ENCODE data around the gene MAPK12. TPM values are rescaled to one million over a fixed set of nuclear protein-coding genes. Genes with fewer than 3 reads are reported as not detected.

Gene MAPK12
- total and polyA plus RNA-seq, 7 donors: 57.4 to 178 (median 131) TPM

- TF ChIP-seq CTCF (IDR thresholded peaks at IDR 0.05): no peak
- 95 to 96% (median 96%) methylated on average over 46 to 47 of the region's 47 CpGs for WGBS, 3 donors
- Histone ChIP-seq H3K9me3 (no peaks in the 10 kb centered on the region), H3K27me3 (ENCODE audit: insufficient read depth in 3 of 3, low read length in 2 of 3) (peaks cover 0 to 3% (median 0%) of the 10 kb centered on the region in 3 donors), H3K4me3 (no peak overlapping the region), H3K27ac (no peak overlapping the region), H3K36me3 (ENCODE audit: insufficient read depth in 1 of 2, low read depth in 1 of 2) (peaks cover 0 to 75% of the 10 kb centered on the region in 2 donors), H3K4me1 (no peaks in the 10 kb centered on the region)
- intact Hi-C loops (cut with DNase I): no loop called here
- ATAC-seq: no peak
- DNase-seq: no peak
Measured at GRCh38 chr22:50280708-50281383, 19.4 kb upstream of the MAPK12 start.

DNA sequence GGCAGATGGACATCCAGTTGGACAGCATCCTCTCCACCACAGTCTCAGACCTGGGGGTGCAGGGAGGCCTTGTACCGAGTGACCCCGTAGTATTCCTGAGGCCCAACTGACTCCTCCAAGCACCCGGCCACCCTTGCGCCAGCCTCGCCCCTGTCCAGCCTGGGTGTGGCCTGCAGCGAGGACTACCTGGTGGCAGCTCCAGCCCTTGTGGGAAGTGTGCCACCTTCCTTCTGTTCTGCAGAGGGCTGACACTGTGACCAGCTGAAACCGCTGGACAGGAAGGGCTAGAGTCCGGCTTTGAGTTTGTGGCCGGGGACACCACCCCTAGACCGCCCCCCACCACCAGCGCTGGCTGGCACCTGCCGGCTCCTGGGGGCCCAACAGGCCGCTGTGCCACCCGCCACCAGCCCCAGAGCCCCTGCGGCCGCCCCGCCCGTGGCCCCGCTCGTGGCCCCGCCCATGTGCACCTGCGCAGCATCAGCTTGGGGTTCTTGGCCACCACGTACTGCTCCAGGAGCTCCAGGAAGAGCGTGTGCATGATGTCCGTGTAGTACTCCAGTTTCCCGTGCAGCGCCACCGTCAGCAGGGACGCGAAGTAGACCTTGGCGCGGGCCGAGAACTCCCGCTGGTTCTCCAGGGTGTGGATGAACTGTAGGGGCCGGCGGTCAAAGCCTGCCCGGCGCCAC is 18.7 kb upstream of the MAPK12 start:
- no peak for DNase-seq
- H3K4me3 ChIP-seq: no peak overlapping the region
- ATAC-seq: no peak
- intact Hi-C loops (cut with DNase I): no loop called here
- no peak for TF ChIP-seq CTCF (IDR thresholded peaks at IDR 0.05)
- H3K27me3 ChIP-seq (ENCODE audit: insufficient read depth in 3 of 3, low read length in 2 of 3): peaks cover 0 to 3% (median 0%) of the 10 kb centered on the region in 3 donors
- H3K36me3 ChIP-seq (ENCODE audit: insufficient read depth in 1 of 2, low read depth in 1 of 2): peaks cover 0 to 77% of the 10 kb centered on the region in 2 donors
- H3K4me1 ChIP-seq: no peaks in the 10 kb centered on the region
- 93 to 97% (median 95%) methylated on average over 37 to 38 of the region's 38 CpGs for WGBS, 3 donors
- no peak overlapping the region for H3K27ac ChIP-seq
- H3K9me3 ChIP-seq: no peaks in the 10 kb centered on the region

GRCh38 chr22:50278956-50279619 is 17.6 kb upstream of the MAPK12 start:
- Histone ChIP-seq H3K36me3 (ENCODE audit: insufficient read depth in 1 of 2, low read depth in 1 of 2) (peaks cover 0 to 75% of the 10 kb centered on the region in 2 donors), H3K4me3 (no peak overlapping the region), H3K9me3 (no peaks in the 10 kb centered on the region), H3K27ac (no peak overlapping the region), H3K4me1 (peaks cover 1% of the 10 kb centered on the region), H3K27me3 (ENCODE audit: insufficient read depth in 3 of 3, low read length in 2 of 3) (peaks cover 0 to 3% (median 0%) of the 10 kb centered on the region in 3 donors)
- DNase-seq (no peak), ATAC-seq (no peak)
- 91 to 93% (median 92%) methylated on average over 28 to 30 of the region's 30 CpGs for WGBS, 3 donors
- no peak for TF ChIP-seq CTCF (IDR thresholded peaks at IDR 0.05)
- intact Hi-C loops (cut with DNase I): no loop called here

GRCh38 chr22:50278461-50278860 is 17.0 kb upstream of the MAPK12 start:
- intact Hi-C loops (cut with DNase I): no loop called here
- no peak overlapping the region for H3K4me3 ChIP-seq
- H3K27ac ChIP-seq: no peak overlapping the region
- peaks cover 0 to 73% of the 10 kb centered on the region in 2 donors for H3K36me3 ChIP-seq (ENCODE audit: insufficient read depth in 1 of 2, low read depth in 1 of 2)
- ATAC-seq: no peak
- WGBS, 3 donors: 92 to 93% (median 93%) methylated on average over 20 to 21 of the region's 21 CpGs
- peaks cover 4% of the 10 kb centered on the region for H3K4me1 ChIP-seq
- TF ChIP-seq CTCF (IDR thresholded peaks at IDR 0.05): no peak
- H3K9me3 ChIP-seq: no peaks in the 10 kb centered on the region
- DNase-seq: no peak
- H3K27me3 ChIP-seq (ENCODE audit: insufficient read depth in 3 of 3, low read length in 2 of 3): peaks cover 0 to 3% (median 0%) of the 10 kb centered on the region in 3 donors

All from psoas muscle (tissue), 8 donors.